COLO668 (cell line): ENCODE measurements around the gene GRM7.

ENCODE experiments used
- DNase-seq: peaks from one replicate; lab custom pipeline; 2025; ENCODE audit not compliant: unreplicated experiment; lab: John Stamatoyannopoulos, UW

The GRM7 gene

DNA sequence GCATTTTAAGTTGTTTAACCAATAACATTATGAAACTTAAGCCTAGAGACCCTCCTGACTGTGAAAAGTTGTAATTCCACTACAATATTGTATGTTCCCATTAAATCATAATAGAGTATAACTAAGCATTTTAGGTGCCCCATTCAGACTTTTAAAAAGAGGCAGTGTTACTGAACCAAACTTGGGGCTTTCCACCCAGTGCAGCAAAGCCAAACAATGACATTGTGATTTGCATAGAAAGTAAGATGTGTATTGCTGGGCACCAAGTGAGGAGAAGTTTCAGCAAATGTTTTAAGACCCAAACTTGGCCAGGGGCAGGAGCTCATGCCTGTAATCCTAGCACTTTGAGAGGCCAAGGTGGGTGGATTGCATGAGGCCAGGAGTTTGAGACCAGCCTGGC lies 706.2 kb downstream of the GRM7 start:
- DNase-seq, result no peak

DNA sequence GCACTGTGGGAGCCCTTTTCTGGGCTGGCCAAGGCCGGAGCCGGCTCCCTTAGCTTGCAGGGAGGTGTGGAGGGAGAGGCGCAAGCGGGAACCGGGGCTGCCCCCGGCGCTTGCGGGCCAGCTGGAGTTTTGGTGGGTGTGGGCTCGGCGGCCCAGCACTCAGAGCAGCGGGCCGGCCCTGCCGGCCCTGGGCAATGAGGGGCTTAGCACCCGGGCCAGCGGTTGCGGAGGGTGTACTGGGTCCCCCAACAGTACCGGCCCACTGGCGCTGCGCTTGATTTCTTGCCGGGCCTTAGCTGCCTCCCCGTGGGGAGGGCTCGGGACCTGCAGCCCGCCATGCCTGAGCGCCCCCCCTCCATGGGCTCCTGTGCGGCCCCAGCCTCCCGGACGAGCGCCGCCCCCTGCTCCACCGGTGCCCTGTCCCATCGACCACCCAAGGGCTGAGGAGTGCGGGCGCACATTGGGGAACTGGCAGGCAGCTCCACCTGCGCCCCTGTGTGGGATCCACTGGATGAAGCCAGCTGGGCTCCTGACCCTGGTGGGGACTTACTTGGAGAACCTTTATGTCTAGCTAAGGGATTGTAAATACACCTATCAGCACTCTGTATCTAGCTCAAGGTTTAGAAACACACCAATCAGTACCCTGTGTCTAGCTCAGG lies 707.7 kb downstream of the GRM7 start:
- DNase-seq, result no peak

- DNase-seq, result no peak
These were observed 712.4 kb downstream of the GRM7 start for GRCh38 chr3:7573330-7573729.

DNA sequence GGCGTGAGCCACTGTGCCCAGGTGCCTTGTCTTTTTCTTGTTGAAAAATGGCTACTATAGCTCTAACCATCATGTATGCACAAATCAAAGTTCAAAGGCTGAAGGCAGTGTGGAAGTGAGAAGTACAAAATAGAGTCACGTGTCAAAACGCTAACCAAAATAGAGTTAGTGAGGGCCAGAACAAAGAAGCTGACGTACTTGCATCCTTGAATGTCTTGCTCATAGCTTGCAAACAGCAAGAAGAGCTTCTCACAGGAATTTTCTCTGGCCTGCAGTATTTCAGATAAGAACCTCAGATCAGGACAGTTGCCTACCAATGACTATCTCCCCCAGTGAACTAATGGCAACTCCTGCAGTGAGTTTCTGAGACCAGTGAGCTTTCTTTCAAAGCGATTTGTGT lies 713.5 kb downstream of the GRM7 start:
- DNase-seq, result no peak

DNA sequence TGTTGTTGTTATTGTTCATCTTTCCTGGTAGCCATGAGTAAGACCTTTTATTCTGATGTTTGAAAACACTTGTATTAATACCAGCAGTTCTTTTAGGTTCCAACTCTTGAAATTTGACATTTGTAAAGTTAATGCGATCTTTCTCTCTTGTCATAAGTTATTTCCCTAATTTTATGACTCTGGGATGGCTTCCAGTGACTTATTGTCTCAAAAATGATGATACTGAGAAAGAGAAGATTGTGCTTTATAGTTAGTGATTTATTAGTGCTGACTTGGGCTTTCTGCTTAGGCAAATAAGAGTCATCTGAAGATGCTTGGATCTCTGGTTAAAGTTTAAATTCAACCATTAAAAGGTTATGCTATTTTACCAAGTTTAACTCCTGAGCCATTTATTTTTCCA lies 715.2 kb downstream of the GRM7 start:
- DNase-seq, result no peak

DNA sequence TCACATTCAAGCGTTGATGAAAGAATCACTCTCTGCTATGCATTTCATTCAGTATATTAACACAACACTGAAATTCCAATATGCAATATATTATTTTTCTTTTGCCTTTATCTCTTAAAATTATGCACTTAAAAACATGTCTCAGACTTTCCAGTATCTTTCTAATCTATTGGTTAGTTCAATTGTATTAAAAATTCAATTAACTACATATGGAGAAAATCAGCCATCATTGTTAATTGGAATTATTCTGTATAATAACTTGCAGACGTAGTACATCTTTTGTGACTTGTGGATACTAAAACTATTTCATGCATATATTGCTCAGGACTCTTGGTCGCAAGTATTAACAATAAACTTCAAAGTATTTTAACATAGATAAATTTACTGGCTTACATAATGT lies 715.6 kb downstream of the GRM7 start:
- no peak for DNase-seq

DNA sequence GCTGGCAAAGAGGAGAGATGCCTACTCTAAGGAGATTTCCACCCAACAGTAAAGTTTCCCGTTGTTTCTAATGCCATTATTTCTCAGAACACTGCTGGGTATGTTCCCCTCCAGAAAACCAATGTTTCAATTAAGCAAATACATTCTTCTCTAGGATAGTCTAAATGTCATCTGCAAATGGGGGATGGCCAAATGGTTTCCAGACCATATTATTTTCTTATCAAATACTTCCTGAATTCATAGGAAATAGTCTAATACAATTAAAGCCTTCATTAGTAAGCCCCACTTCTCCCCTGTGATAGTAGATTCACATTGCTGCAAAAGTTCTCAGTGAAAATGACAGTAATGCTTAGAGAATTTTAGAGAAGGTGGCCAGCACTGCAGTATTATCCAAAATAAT lies 716.6 kb downstream of the GRM7 start:
- no peak for DNase-seq

DNA sequence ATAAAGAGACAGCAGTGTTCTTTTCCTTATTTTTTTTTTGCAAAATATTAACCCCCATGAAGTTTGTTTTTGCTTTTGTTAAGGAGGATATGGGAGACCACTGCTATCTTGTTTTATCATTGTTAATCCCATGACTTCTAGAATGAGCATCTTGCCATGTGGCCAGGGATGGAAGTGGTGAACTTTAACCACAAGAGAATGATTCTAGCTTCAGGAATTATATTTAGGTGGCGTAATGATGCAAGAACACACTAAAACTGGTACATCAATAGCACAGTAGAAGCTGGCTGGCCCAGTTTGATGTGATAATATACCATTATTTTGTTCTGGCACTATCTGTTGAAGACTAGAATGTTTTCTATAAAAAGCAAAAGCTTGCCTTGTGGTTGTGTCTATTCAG lies 720.9 kb downstream of the GRM7 start:
- DNase-seq, result no peak

- no peak for DNase-seq
These were observed 724.1 kb downstream of the GRM7 start for GRCh38 chr3:7585052-7585451.

DNA sequence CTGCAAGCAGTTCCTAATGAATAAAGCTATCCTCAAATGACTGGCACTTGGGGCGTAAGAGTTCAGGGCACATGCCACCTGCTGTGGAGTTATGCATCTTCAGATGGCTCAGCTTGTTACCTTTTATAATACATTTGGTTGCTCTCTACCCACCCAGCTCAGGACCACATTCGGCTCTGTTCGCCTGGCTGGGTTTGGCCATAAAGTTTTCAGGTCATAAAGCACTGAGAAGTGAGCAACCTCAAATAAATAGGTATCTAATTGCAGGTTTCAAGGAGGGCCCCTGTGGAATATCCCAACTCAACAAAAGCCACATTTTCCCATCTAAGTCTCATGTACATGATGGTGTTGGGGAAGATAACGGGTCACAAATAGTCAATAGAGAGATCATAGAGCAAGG lies 727.3 kb downstream of the GRM7 start:
- no peak for DNase-seq

- DNase-seq, result no peak
These were observed 728.6 kb downstream of the GRM7 start for GRCh38 chr3:7589526-7589925.

- no peak for DNase-seq
These were observed 741.4 kb downstream of the GRM7 start for GRCh38 chr3:7602297-7602696.

DNA sequence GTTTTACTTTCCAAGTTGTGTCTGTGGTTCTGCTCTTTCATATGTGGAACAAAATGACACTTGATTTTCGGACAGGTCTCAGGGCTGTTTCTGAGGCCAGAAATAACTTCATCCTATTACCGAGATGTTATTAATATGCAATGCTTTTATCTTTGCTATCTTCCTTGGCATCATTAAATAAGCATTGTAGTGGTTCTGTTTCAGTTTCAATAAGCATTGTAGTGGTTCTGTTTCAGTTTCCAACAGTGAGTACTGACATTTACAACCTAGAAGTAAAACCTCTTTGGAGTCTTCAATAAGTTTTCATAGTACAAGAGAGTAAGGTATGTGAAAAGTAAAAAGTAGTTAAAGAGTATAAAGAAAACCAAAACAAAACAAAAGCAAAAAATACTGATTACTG lies 746.2 kb downstream of the GRM7 start:
- no peak for DNase-seq

DNA sequence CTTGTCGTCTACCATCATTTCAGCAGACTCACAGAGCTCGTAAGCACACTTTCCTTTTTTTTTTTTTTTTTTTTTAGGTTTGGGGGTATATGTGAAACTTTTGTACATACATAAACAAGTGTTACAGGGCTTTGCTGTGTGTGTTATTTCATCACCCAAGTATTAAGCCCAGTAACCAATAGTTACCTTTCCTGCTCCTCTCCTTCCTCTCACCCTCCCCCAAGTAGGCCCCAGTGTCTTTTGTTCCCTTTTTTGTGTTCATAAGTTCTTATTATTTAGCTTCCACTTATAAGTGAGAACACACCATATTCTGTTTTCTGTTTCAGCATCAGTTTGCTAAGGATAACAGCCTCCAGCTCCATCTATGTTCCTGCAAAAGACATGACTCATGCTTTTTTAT lies 746.8 kb downstream of the GRM7 start:
- DNase-seq, result no peak

DNA sequence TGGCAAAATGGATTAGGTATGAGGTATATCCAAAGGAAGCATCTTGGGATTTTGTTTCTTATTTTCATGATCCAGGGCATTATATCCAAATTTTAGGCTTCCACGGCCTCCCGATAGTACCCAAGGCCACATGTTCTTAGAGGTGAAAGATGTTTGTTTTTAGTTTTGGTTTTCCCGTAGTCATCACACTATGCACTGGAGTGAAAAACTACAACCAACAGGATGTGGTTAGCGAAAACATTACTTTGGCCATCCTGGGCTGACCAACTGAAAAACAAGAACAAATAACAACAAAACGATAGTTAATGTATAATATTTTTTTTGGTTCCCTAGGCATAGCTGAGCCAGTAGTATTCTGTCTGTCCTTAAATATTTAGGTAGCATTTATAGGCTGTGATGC lies 749.7 kb downstream of the GRM7 start:
- DNase-seq, result no peak

DNA sequence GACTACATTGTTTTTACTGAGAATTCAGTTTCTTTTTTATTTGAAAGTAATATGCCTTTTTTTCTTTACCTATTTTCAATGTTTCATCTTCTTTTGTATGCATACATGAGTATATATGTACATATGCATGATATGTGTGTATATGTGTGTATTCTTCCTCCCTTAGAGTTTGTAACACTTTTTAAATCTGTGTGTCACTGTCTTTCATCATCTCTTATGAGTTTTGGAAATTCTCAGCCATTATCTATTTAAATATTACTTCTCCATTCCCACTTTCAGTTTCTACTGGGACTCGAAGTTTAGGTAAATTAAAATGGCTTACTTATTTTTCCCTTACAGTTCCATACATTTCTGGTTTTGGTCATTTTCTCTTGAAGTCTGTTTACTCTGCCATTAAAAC lies 754.1 kb downstream of the GRM7 start:
- no peak for DNase-seq

GRCh38 chr3:7618606-7619005 lies 757.7 kb downstream of the GRM7 start:
- no peak for DNase-seq

DNA sequence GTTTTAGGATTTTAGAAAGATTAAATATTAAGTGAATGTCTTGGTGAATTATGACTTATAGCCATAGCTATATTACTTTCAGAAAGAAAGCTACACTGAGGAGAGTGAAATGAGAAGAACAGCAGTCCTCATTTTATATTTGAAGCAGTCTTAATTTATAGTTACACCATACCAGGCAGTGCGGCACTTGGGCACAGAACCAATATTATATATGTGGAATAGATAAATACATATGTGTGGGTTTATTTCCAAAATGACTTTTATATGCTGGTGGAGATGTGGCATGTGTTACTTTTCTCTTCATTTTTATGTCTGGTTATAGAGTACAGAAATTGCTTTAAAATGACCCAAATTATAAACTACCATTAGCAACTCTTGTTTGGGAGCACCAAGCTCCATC lies 759.5 kb downstream of the GRM7 start:
- no peak for DNase-seq

- DNase-seq, result no peak
These were observed 760.2 kb downstream of the GRM7 start for GRCh38 chr3:7621046-7621630.

DNA sequence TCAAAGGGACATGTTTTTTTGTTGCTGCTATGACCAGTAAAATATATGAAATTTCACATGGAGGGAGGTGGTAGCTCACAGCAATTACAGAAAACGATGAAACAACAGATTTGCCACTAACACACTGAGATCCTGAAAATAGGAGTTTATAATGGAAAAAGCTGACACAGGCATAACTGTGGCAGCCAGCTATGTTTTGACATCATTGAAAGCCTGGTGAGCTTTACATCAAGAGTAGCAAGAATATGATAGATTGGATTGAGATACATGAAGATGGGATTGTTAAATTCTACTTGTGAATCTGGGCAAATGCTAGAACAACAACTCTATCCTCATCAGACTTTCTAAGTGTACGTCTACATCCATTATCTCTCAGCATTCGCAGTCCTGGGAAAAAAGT lies 760.7 kb downstream of the GRM7 start:
- DNase-seq, result no peak

GRCh38 chr3:7625021-7625420 lies 764.1 kb downstream of the GRM7 start:
- no peak for DNase-seq

DNA sequence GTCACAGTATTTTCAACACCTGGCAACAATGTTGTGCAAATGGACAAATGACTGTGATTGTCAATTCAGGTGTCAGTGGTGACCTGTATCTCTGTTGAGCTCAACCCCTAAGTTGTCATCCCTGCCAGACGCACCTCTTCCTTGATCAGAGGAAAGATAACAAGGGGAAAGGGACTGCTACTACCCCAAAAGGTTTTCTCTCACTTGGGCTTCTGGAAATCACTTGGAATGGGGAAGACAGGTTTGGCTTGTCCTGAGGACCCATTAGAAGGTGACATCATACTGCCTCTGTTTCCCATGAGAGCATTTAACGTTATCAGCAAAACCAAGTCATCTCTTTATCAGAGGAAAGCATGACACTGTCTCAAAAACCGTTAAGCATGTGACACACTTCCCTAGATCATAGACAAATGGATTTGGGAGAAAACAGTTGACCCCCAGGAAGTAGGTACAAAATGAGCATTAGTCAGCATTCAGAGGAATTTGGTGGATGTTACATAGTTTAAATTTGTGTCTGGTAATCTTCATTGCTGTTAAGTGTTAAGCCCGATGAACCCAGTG lies 769.5 kb downstream of the GRM7 start:
- DNase-seq, result no peak

DNA sequence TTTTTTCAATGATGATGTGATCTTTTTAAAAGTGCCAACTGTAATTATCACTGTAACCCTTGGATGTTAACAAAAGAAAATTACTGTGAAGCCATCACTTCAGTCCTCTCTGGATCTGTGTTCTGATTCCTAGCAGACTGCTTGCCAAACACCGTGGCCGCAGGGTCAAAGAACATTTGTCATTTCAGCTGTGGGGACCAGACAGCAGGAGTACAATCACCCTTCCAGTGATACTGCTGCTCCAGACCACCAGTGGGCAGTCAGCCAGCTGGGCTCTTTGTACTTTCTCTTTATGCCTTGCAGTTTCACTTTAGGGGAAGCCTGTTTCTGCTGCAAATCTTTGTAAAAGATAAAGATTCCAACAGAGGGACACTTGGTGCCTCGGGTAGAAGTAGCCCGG lies 770.0 kb downstream of the GRM7 start:
- no peak for DNase-seq
